DND-41 (cell line): ENCODE results near the gene CFAP20.
"Not testable (repeated sequence)": the region's sequence is repeated elsewhere in the genome, so short reads cannot be mapped to it uniquely, and the experiment has no call there.

Source experiments
- ATAC-seq: fragments of 200-7000 bp; cut with Tn5 transposase; 3 replicates; pipeline ENCODE4 v1.9.1; 2021; ENCODE audit warnings: low read depth; ENCODE audit not compliant: insufficient read depth
- DNase-seq: peaks from one replicate; pipeline ENCODE4 v3.0.0-alpha.2; 2020
- H2AFZ ChIP-seq: 2 replicates; pipeline ENCODE4 v1.6.0; 2012; ENCODE audit warnings: low read depth, low read length
- H3K27ac ChIP-seq: 2 replicates; pipeline ENCODE4 v1.5.1; 2012; ENCODE audit warnings: low read length, inconsistent platforms
- H3K27me3 ChIP-seq: fragments of 200-600 bp; sonication (generic); 2 replicates; pipeline ENCODE4 v1.6.0; 2012; ENCODE audit warnings: low read length, mild to moderate bottlenecking, inconsistent platforms; ENCODE audit not compliant: insufficient read depth, poor library complexity
- H3K36me3 ChIP-seq: 2 replicates; pipeline ENCODE4 v1.5.1; 2012; ENCODE audit warnings: low read length, inconsistent platforms; ENCODE audit not compliant: insufficient read depth
- H3K4me1 ChIP-seq: 2 replicates; pipeline ENCODE4 v1.5.1; 2012; ENCODE audit warnings: mild to moderate bottlenecking, low read length; ENCODE audit not compliant: insufficient read depth
- H3K4me2 ChIP-seq: 2 replicates; pipeline ENCODE4 v1.6.0; 2012; ENCODE audit warnings: mild to moderate bottlenecking, moderate library complexity, low read length, inconsistent platforms; ENCODE audit not compliant: insufficient read depth
- H3K4me3 ChIP-seq, 2 experiments: fragments of 200-600 bp in 1 of 2; shearing (Covaris generic) in 1 of 2; 2 replicates each; pipeline ENCODE4 v1.5.1; 2012 to 2016; ENCODE audit warnings: inconsistent platforms in 2 of 2, low read length in 2 of 2, mild to moderate bottlenecking in 2 of 2, low read depth in 1 of 2, moderate library complexity in 1 of 2
- H3K79me2 ChIP-seq: 2 replicates; pipeline ENCODE4 v1.6.0; 2012; ENCODE audit warnings: low read length, inconsistent platforms; ENCODE audit not compliant: insufficient read depth
- H3K9ac ChIP-seq: 2 replicates; pipeline ENCODE4 v1.6.0; 2012; ENCODE audit warnings: low read depth, mild to moderate bottlenecking, inconsistent platforms, low read length, moderate library complexity
- H3K9me3 ChIP-seq: 2 replicates; pipeline ENCODE4 v1.5.1; 2012; ENCODE audit warnings: low read length, moderate library complexity, mild to moderate bottlenecking, inconsistent platforms; ENCODE audit not compliant: insufficient read depth, severe bottlenecking
- H4K20me1 ChIP-seq: 2 replicates; pipeline ENCODE4 v1.6.0; 2012; ENCODE audit warnings: low read length; ENCODE audit not compliant: insufficient read depth
- EZH2 ChIP-seq: IDR thresholded peaks from 3 replicates; pipeline ENCODE4 v1.6.1; 2012; ENCODE audit warnings: borderline replicate concordance, low read depth, mild to moderate bottlenecking, moderate library complexity, low read length, inconsistent platforms; ENCODE audit not compliant: severe bottlenecking
- TF ChIP-seq, protein P1 (sequence below): IDR thresholded peaks from 2 replicates; pipeline ENCODE4 v1.5.1; 2012; ENCODE audit warnings: borderline replicate concordance, low read length, moderate library complexity, mild to moderate bottlenecking; ENCODE audit not compliant: poor library complexity, severe bottlenecking; ENCODE audit errors: extremely low read depth

Gene CFAP20

DNA sequence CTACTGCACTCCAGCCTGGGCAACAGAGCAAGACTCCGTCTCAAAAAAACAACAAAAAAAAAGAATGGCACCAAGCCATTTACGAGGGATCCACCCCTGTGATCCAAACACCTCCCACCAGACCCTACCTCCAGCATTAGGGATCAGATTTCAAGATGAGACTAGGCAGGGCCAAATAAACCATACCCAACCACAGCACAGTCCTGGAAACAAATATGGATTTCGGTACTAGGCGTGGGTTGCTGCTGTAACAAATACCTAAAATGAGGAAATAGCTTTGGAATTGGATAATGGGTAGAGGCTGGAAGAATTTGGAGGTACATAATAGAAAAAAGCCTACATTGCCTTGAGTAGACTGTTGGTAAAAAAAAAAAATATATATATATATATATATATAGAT is 54.5 kb downstream of the CFAP20 start:
- Histone ChIP-seq H3K79me2 (no peaks in the 10 kb centered on the region), H3K9ac (no peak overlapping the region), H3K4me1 (no peaks in the 10 kb centered on the region), H2AFZ (no peak overlapping the region), H3K4me3 (no peak overlapping the region), H3K4me2 (no peak overlapping the region), H3K9me3 (peaks cover 4% of the 10 kb centered on the region), H4K20me1 (no peaks in the 10 kb centered on the region), H3K27ac (no peak overlapping the region), H3K27me3 (no peaks in the 10 kb centered on the region), H3K36me3 (no peaks in the 10 kb centered on the region)
- ATAC-seq (no peak), DNase-seq (no peak)
- TF ChIP-seq, protein P1, sequence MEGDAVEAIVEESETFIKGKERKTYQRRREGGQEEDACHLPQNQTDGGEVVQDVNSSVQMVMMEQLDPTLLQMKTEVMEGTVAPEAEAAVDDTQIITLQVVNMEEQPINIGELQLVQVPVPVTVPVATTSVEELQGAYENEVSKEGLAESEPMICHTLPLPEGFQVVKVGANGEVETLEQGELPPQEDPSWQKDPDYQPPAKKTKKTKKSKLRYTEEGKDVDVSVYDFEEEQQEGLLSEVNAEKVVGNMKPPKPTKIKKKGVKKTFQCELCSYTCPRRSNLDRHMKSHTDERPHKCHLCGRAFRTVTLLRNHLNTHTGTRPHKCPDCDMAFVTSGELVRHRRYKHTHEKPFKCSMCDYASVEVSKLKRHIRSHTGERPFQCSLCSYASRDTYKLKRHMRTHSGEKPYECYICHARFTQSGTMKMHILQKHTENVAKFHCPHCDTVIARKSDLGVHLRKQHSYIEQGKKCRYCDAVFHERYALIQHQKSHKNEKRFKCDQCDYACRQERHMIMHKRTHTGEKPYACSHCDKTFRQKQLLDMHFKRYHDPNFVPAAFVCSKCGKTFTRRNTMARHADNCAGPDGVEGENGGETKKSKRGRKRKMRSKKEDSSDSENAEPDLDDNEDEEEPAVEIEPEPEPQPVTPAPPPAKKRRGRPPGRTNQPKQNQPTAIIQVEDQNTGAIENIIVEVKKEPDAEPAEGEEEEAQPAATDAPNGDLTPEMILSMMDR = no peak
- TF ChIP-seq EZH2 = no peak

DNA sequence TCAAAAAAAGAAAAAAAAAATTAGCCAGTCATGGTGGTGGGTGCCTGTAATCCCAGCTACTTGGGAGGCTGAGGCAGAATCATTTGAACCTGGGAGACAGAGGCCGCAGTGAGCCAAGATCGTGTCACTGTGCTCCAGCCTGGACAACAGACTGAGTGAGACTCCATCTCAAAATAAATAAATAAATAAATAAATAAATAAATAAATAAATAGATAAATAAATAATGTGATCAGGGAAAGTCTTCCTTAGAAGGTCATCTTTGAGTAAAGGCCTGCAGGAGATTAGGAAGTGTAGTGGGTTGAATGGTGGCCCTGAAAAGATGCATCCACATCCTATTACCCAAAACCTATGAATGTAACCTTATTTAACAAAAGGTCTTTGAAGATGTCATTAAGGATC is 56.1 kb downstream of the CFAP20 start:
- H2AFZ ChIP-seq, H3K9me3 ChIP-seq, H3K27me3 ChIP-seq, H3K9ac ChIP-seq, H3K4me3 ChIP-seq, H3K4me1 ChIP-seq, H3K79me2 ChIP-seq, H3K4me2 ChIP-seq, DNase-seq, H4K20me1 ChIP-seq, H3K36me3 ChIP-seq, ATAC-seq, H3K27ac ChIP-seq: not testable (repeated sequence)

DNA sequence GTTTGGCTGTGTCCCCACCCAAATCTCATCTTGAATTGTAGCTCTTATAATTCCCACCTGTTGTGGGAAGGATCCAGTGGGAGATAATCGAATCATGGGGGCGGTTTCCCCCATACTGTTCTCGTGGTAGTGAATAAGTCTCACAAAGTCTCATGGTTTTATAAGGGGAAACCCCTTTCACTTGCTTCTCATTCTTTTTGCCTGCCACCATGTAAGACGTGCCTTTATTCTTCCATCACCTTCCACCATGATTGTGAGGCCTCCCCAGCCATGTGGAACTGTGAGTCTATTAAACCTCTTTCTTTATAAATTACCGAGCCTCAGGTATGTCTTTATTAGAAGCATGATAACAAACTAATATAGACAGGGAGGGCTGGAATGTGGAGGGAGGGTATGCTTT is 57.0 kb downstream of the CFAP20 start:
- not testable (repeated sequence) for H3K79me2 ChIP-seq, H4K20me1 ChIP-seq, DNase-seq, H3K9ac ChIP-seq, H3K4me2 ChIP-seq, ATAC-seq, H3K4me3 ChIP-seq, H3K27me3 ChIP-seq, H3K36me3 ChIP-seq, H3K27ac ChIP-seq, H3K9me3 ChIP-seq, H2AFZ ChIP-seq, H3K4me1 ChIP-seq

DNA sequence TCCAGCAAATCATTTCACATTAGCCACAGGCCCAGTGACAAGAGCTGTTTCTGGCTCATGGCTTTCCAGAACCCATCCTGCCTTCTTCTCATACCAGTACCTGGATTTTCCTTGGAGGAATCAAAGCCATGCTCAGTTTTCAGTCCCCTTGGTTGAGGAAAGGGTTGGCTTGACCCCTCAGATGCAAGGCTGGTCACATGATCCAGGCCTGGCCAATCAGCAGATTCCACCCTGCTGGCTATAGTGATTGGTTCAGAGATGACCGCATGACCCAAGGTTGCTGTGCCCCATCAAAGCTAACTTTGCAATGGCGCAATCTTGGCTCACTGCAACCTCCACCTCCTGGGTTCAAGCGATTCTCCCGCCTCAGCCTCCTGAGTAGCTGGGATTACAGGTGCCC is 58.6 kb downstream of the CFAP20 start:
- no peak overlapping the region for H3K9ac ChIP-seq
- no peaks in the 10 kb centered on the region for H3K36me3 ChIP-seq
- no peaks in the 10 kb centered on the region for H3K4me1 ChIP-seq
- H3K4me3 ChIP-seq = no peak overlapping the region
- H3K4me2 ChIP-seq = no peak overlapping the region
- DNase-seq (no peak), ATAC-seq (no peak)
- H4K20me1 ChIP-seq = no peaks in the 10 kb centered on the region
- H3K9me3 ChIP-seq = no peaks in the 10 kb centered on the region
- H2AFZ ChIP-seq = no peak overlapping the region
- H3K27ac ChIP-seq = no peak overlapping the region
- H3K79me2 ChIP-seq = no peaks in the 10 kb centered on the region
- H3K27me3 ChIP-seq = no peaks in the 10 kb centered on the region
- TF ChIP-seq EZH2 = no peak
- TF ChIP-seq, protein P1 = no peak
